CD14-positive monocyte (primary cell): Measurements from ENCODE around the gene CSTB. TPM values are rescaled to one million over a fixed set of nuclear protein-coding genes. Genes with fewer than 3 reads are reported as not detected.
"Not testable (repeated sequence)": the region's sequence is repeated elsewhere in the genome, so short reads cannot be mapped to it uniquely, and the experiment has no call there.

Source experiments
- DNase-seq, 3 donors: peaks; one replicate each; pipeline ENCODE4 v3.0.0-alpha.2; 2011 to 2022
- H2AFZ ChIP-seq: 2 replicates; pipeline ENCODE4 v1.6.0; 2012; ENCODE audit warnings: mild to moderate bottlenecking, low read depth, low read length, inconsistent platforms; ENCODE audit not compliant: insufficient read depth, poor library complexity, severe bottlenecking
- H3K27ac ChIP-seq, 2 donors: 1 replicate in 1 of 2; 2 replicates in 1 of 2; pipeline ENCODE4 v1.5.1; 2012 to 2013; ENCODE audit warnings: low read length in 2 of 2, control low read depth in 1 of 2, inconsistent platforms in 1 of 2, low read depth in 1 of 2, mild to moderate bottlenecking in 1 of 2
- H3K27me3 ChIP-seq, 2 donors: one replicate each; pipeline versions ENCODE4 v1.6.0 to v1.6.1; 2011 to 2013; ENCODE audit warnings: low read length in 2 of 2; ENCODE audit not compliant: control insufficient read depth in 2 of 2, insufficient read depth in 2 of 2
- H3K36me3 ChIP-seq, 2 donors: replicated peaks in 1 of 2; 1 replicate in 1 of 2; 2 replicates in 1 of 2; pipeline versions ENCODE4 v1.5.1 to v1.6.1; 2012 to 2013; ENCODE audit warnings: low read length in 2 of 2, control low read depth in 1 of 2, inconsistent platforms in 1 of 2, mild to moderate bottlenecking in 1 of 2; ENCODE audit not compliant: insufficient read depth in 2 of 2, control insufficient read depth in 1 of 2
- H3K4me1 ChIP-seq, 2 donors: 1 replicate in 1 of 2; 2 replicates in 1 of 2; pipeline versions ENCODE4 v1.5.1 to v1.6.1; 2012 to 2013; ENCODE audit warnings: low read length in 2 of 2, control low read depth in 1 of 2, inconsistent platforms in 1 of 2, mild to moderate bottlenecking in 1 of 2, moderate library complexity in 1 of 2; ENCODE audit not compliant: insufficient read depth in 2 of 2, control insufficient read depth in 1 of 2
- H3K4me2 ChIP-seq: replicated peaks from 2 replicates; pipeline ENCODE3; 2012; ENCODE audit warnings: low read length, moderate library complexity, mild to moderate bottlenecking; ENCODE audit not compliant: poor library complexity, severe bottlenecking; ENCODE audit errors: extremely low read depth
- H3K4me3 ChIP-seq, 3 experiments: fragments of 200-600 bp in 1 of 3; sonication (generic) in 1 of 3; replicated peaks in 1 of 3; 1 replicate in 2 of 3; 2 replicates in 1 of 3; pipeline ENCODE4 v1.5.1; 2011 to 2013; ENCODE audit warnings: low read length in 3 of 3, mild to moderate bottlenecking in 3 of 3, control low read depth in 2 of 3, low read depth in 2 of 3, inconsistent platforms in 1 of 3, moderate library complexity in 1 of 3
- H3K79me2 ChIP-seq: 2 replicates; pipeline ENCODE4 v1.6.0; 2012; ENCODE audit warnings: mild to moderate bottlenecking, control low read depth, inconsistent platforms, low read length, moderate library complexity; ENCODE audit not compliant: insufficient read depth
- H3K9ac ChIP-seq: 2 replicates; pipeline ENCODE4 v1.6.0; 2017; ENCODE audit warnings: low read length, mild to moderate bottlenecking; ENCODE audit not compliant: insufficient read depth, poor library complexity, severe bottlenecking
- H3K9me3 ChIP-seq, 2 donors: replicated peaks in 1 of 2; 1 replicate in 1 of 2; 2 replicates in 1 of 2; pipeline versions ENCODE4 v1.5.1 to v1.6.1; 2012 to 2013; ENCODE audit warnings: low read length in 2 of 2, control low read depth in 1 of 2; ENCODE audit not compliant: control insufficient read depth in 1 of 2, insufficient read depth in 1 of 2
- H4K20me1 ChIP-seq: 2 replicates; pipeline ENCODE4 v1.6.0; 2012; ENCODE audit warnings: mild to moderate bottlenecking, low read length, control low read depth, moderate library complexity; ENCODE audit not compliant: insufficient read depth
- H3K27ac Mint-ChIP-seq, 7 donors: one replicate each; pipeline ENCODE4 v1.8.0; 2020; ENCODE audit warnings: mild to moderate bottlenecking in 7 of 7, mixed read lengths in 7 of 7, moderate library complexity in 6 of 7, inconsistent platforms in 2 of 7
- H3K27me3 Mint-ChIP-seq, 3 donors: one replicate each; pipeline ENCODE4 v1.8.0; 2021 to 2022; ENCODE audit warnings: low read depth in 3 of 3, mild to moderate bottlenecking in 3 of 3, mixed read lengths in 3 of 3, moderate library complexity in 3 of 3, inconsistent platforms in 1 of 3
- H3K36me3 Mint-ChIP-seq, 2 donors: one replicate each; pipeline ENCODE4 v1.8.0; 2020; ENCODE audit warnings: mixed read lengths in 2 of 2, inconsistent platforms in 1 of 2, mild to moderate bottlenecking in 1 of 2
- H3K4me1 Mint-ChIP-seq: one replicate; pipeline ENCODE4 v1.8.0; 2020; ENCODE audit warnings: mild to moderate bottlenecking, mixed read lengths
- H3K4me3 Mint-ChIP-seq, 2 donors: one replicate each; pipeline ENCODE4 v1.8.0; 2020; ENCODE audit warnings: mild to moderate bottlenecking in 2 of 2, mixed read lengths in 2 of 2, moderate library complexity in 1 of 2
- H3K9me3 Mint-ChIP-seq, 7 donors: one replicate each; pipeline ENCODE4 v1.8.0; 2020 to 2022; ENCODE audit warnings: mixed read lengths in 7 of 7, mild to moderate bottlenecking in 6 of 7, moderate library complexity in 6 of 7, inconsistent platforms in 2 of 7
- CTCF ChIP-seq: fragments of 200-600 bp; IDR thresholded peaks from one replicate; pipeline ENCODE4 v1.8.0; 2022; ENCODE audit warnings: antibody characterized with exemption, mild to moderate bottlenecking
- WGBS: methylation state at CpG from one replicate; pipeline ENCODE4 v1.1.5; 2013; ENCODE audit warnings: missing lambda C conversion rate; ENCODE audit not compliant: insufficient coverage; 5-methylcytosine and 5-hydroxymethylcytosine counted together
- intact Hi-C, 2 donors: fragments of 100-400 bp; cut with micrococcal nuclease; formaldehyde crosslinking; loops; one replicate each; pipeline versions ENCODE4 v1.15.0 to v1.15.1; 2023
- polyA plus RNA-seq, 3 donors: library from polyadenylated mRNA; depleted of rRNA in 1 of 3; unstranded in 2 of 3; stranded (reverse) in 1 of 3; fragments of 300-500 nt in 2 of 3; fragments of >200 nt in 1 of 3; fragmentation: Illumina TruSeq in 2 of 3; gene quantifications; 1 replicate in 2 of 3; 2 replicates in 1 of 3; pipeline ENCODE4 v1.2.3, GENCODE V29; 2012 to 2021

Gene CSTB
- polyA plus RNA-seq, 3 donors = 73.7 to 120 (median 115) TPM

- no peaks in the 10 kb centered on the region for H3K36me3 Mint-ChIP-seq
- Histone ChIP-seq H4K20me1 (no peaks in the 10 kb centered on the region), H3K4me3 (no peak overlapping the region), H2AFZ (no peak overlapping the region), H3K27ac (no peak overlapping the region), H3K9me3 (no peaks in the 10 kb centered on the region), H3K36me3 (no peaks in the 10 kb centered on the region), H3K4me2 (no peak overlapping the region), H3K9ac (no peak overlapping the region), H3K27me3 (no peaks in the 10 kb centered on the region), H3K79me2 (no peaks in the 10 kb centered on the region), H3K4me1 (peaks cover 35 to 49% of the 10 kb centered on the region in 2 donors)
- H3K27me3 Mint-ChIP-seq = peaks cover 3 to 9% (median 6%) of the 10 kb centered on the region in 3 donors
- peaks cover 45% of the 10 kb centered on the region for H3K4me1 Mint-ChIP-seq
- peak in 1 of 3 donors; percentile 7 for DNase-seq
- 94% methylated on average over 9 of the region's 17 CpGs for WGBS
- no peak for TF ChIP-seq CTCF
- H3K9me3 Mint-ChIP-seq = peaks cover 0 to 3% (median 0%) of the 10 kb centered on the region in 7 donors
- intact Hi-C loops = no loop called here
- H3K27ac Mint-ChIP-seq = peak overlapping the region in 1 of 7 donors; percentile 45
- H3K4me3 Mint-ChIP-seq = no peak overlapping the region
Measured at GRCh38 chr21:43824333-43825241, 48.5 kb upstream of the CSTB start.

- H3K4me3 ChIP-seq, H3K4me3 Mint-ChIP-seq, H3K27ac ChIP-seq, H3K27me3 ChIP-seq, H3K9me3 ChIP-seq, H3K79me2 ChIP-seq, H2AFZ ChIP-seq, H3K4me2 ChIP-seq, H3K36me3 Mint-ChIP-seq, H3K27ac Mint-ChIP-seq, H3K27me3 Mint-ChIP-seq, H3K9me3 Mint-ChIP-seq, H3K9ac ChIP-seq, DNase-seq, intact Hi-C loops, H4K20me1 ChIP-seq, H3K36me3 ChIP-seq: not testable (repeated sequence)
- peaks cover 49% of the 10 kb centered on the region for H3K4me1 Mint-ChIP-seq
- no CpG with 5 or more reads among the region's 5 CpGs for WGBS
- H3K4me1 ChIP-seq = peaks cover 47 to 60% of the 10 kb centered on the region in 2 donors
Measured at GRCh38 chr21:43822741-43823140, 46.6 kb upstream of the CSTB start.

GRCh38 chr21:43822166-43822565 is 46.1 kb upstream of the CSTB start:
- H3K4me1 Mint-ChIP-seq = peaks cover 55% of the 10 kb centered on the region
- H4K20me1 ChIP-seq, H3K79me2 ChIP-seq, H3K4me3 ChIP-seq, H3K27ac Mint-ChIP-seq, H3K36me3 ChIP-seq, H3K9me3 Mint-ChIP-seq, H3K4me3 Mint-ChIP-seq, H3K27me3 Mint-ChIP-seq, H3K9ac ChIP-seq, H3K4me2 ChIP-seq, intact Hi-C loops, H3K36me3 Mint-ChIP-seq, H3K27ac ChIP-seq, H2AFZ ChIP-seq, H3K27me3 ChIP-seq, H3K9me3 ChIP-seq, DNase-seq: not testable (repeated sequence)
- peaks cover 52 to 64% of the 10 kb centered on the region in 2 donors for H3K4me1 ChIP-seq
- WGBS = 95% methylated on average over 18 of the region's 25 CpGs
